NCI-H2196 (cell line): ENCODE measurements around the gene CDT1.
A peak's percentile ranks its signal among the peaks of the same experiment; 100 is the strongest.

ENCODE experiments used
- DNase-seq: peaks from one replicate; lab custom pipeline; 2025; ENCODE audit not compliant: unreplicated experiment; lab: John Stamatoyannopoulos, UW

The CDT1 gene

GRCh38 chr16:88803264-88803987, at the start of gene CDT1:
CDT1 (plus strand) TSS chr16:88803789; CDS start chr16:88803832, 43 bp downstream.
- DNase-seq, result peak; percentile 74

GRCh38 chr16:88754109-88754911, 49.3 kb upstream of the CDT1 start:
- DNase-seq, result no peak

GRCh38 chr16:88754912-88755744, 48.5 kb upstream of the CDT1 start:
- no peak for DNase-seq

GRCh38 chr16:88755745-88756443, 47.7 kb upstream of the CDT1 start:
- no peak for DNase-seq

- DNase-seq, result no peak
Observed at GRCh38 chr16:88758227-88758943, 45.2 kb upstream of the CDT1 start.

- DNase-seq, result no peak
Observed at GRCh38 chr16:88758944-88759244, 44.7 kb upstream of the CDT1 start.

GRCh38 chr16:88759245-88759975, 44.2 kb upstream of the CDT1 start:
- DNase-seq, result no peak

GRCh38 chr16:88759976-88760350, 43.6 kb upstream of the CDT1 start:
- DNase-seq, result no peak

GRCh38 chr16:88760424-88761142, 43.0 kb upstream of the CDT1 start:
- no peak for DNase-seq

GRCh38 chr16:88761143-88761534, 42.5 kb upstream of the CDT1 start:
- DNase-seq, result no peak

GRCh38 chr16:88761830-88762229, 41.8 kb upstream of the CDT1 start:
- no peak for DNase-seq

GRCh38 chr16:88762258-88762870, 41.2 kb upstream of the CDT1 start:
- DNase-seq, result no peak

GRCh38 chr16:88762941-88763340, 40.6 kb upstream of the CDT1 start:
- DNase-seq, result no peak

GRCh38 chr16:88763502-88764053, 40.0 kb upstream of the CDT1 start:
- no peak for DNase-seq

GRCh38 chr16:88764080-88764479, 39.5 kb upstream of the CDT1 start:
- no peak for DNase-seq

GRCh38 chr16:88764913-88765349, 38.7 kb upstream of the CDT1 start:
- no peak for DNase-seq

- no peak for DNase-seq
Observed at GRCh38 chr16:88766975-88767374, 36.6 kb upstream of the CDT1 start.

GRCh38 chr16:88767546-88768070, 36.0 kb upstream of the CDT1 start:
- DNase-seq, result no peak
